ENCODE data around the gene TPRN. TPM values are rescaled to one million over a fixed set of nuclear protein-coding genes. Genes with fewer than 3 reads are reported as not detected.

TPRN gene
- total and polyA plus RNA-seq, 9 of the 15 experiments (the other 6 are each of a cell fraction or from before 2014, with no cell fraction given) = 0.31 to 31.9 (median 4.4) TPM

GRCh38 chr9:137244486-137245449, 44.2 kb upstream of the TPRN start (continued):
- TF ChIP-seq PTTG1 (tag; IDR thresholded peaks at IDR 0.05; ENCODE audit: low read depth) = no peak
- 0 out of 2 replicates have a peak, but pooled peaks have one; percentile 36 for TF ChIP-seq LCOR (CRISPR knock-in tag; IDR thresholded peaks at IDR 0.05)
- TF ChIP-seq TAF9B (IDR thresholded peaks at IDR 0.05; ENCODE audit: partially characterized antibody) = no peak
- no peak for TF ChIP-seq KAT8 (IDR thresholded peaks at IDR 0.05; ENCODE audit: low read depth)
- TF ChIP-seq PBX2 (CRISPR knock-in tag; IDR thresholded peaks at IDR 0.05; ENCODE audit: low read depth) = no peak
- no peak for TF ChIP-seq PBX2 (tag; conservative IDR thresholded peaks at IDR 0.05; ENCODE audit: low read depth)
- no peak for TF ChIP-seq ZBTB7A (IDR thresholded peaks at IDR 0.05; ENCODE audit: borderline replicate concordance, control insufficient read depth, low read depth, low read length)
- no peak for TF ChIP-seq ZNF695 (CRISPR knock-in tag; IDR thresholded peaks at IDR 0.05)
- no peak for TF ChIP-seq LEF1 (IDR thresholded peaks at IDR 0.05)
- TF ChIP-seq BCL6 (CRISPR knock-in tag; IDR thresholded peaks at IDR 0.05) = no peak
- no peak for TF ChIP-seq SMARCA4 (IDR thresholded peaks at IDR 0.05)
- 0 out of 2 replicates have a peak, but pooled peaks have one; percentile 33 for TF ChIP-seq FOXP4 (CRISPR knock-in tag; IDR thresholded peaks at IDR 0.05; ENCODE audit: borderline replicate concordance)
- TF ChIP-seq ZNF239 (CRISPR knock-in tag; IDR thresholded peaks at IDR 0.05) = no peak
- TF ChIP-seq ZNF395 (CRISPR knock-in tag; IDR thresholded peaks at IDR 0.05) = no peak
- no peak for TF ChIP-seq NBN (IDR thresholded peaks at IDR 0.05; ENCODE audit: low read depth)
- no peak; the same call in 1 of the 2 replicates for TF ChIP-seq HMGXB4 (CRISPR knock-in tag; IDR thresholded peaks at IDR 0.05)
- TF ChIP-seq HDAC1 (IDR thresholded peaks at IDR 0.05) = no peak
- no peak for TF ChIP-seq ZNF561 (CRISPR knock-in tag; conservative IDR thresholded peaks at IDR 0.05)
- no peak for TF ChIP-seq XRCC5 (IDR thresholded peaks at IDR 0.05; ENCODE audit: low read depth, low read length)
- TF ChIP-seq RFX7 (CRISPR knock-in tag; IDR thresholded peaks at IDR 0.05) = no peak
- 0 out of 2 replicates have a peak, but pooled peaks have one; percentile 4 for TF ChIP-seq ZNF77 (CRISPR knock-in tag; IDR thresholded peaks at IDR 0.05)
